Spleen (tissue), 7 donors: ENCODE data around the gene KIFBP.

ENCODE experiments used
- POLR2A ChIP-seq, 3 donors: fragments of 450-650 bp; IDR thresholded peaks; one replicate each; pipeline ENCODE4 v1.5.1; 2017; ENCODE audit warnings: antibody characterized with exemption in 3 of 3, mild to moderate bottlenecking in 1 of 3
- POLR2AphosphoS5 ChIP-seq, 3 donors: sonication (generic); formaldehyde crosslinking; IDR thresholded peaks; one replicate each; pipeline ENCODE4 v1.5.1; 2017; ENCODE audit warnings: antibody characterized with exemption in 3 of 3
- TF ChIP-seq, protein P1 (sequence below), 11 experiments: fragments of 200-600 bp in 7 of 11; fragments of 450-650 bp in 4 of 11; sonication (generic) in 4 of 11; IDR thresholded peaks in 8 of 11; conservative IDR thresholded peaks in 3 of 11; 1 replicate in 7 of 11; 2 replicates in 4 of 11; pipeline versions ENCODE4 v1.4.0 to v1.8.0; 2016 to 2021; ENCODE audit warnings: antibody characterized with exemption in 11 of 11, inconsistent platforms in 4 of 11, mild to moderate bottlenecking in 1 of 11
- donor health status: DM: no; HTN: no; CAD: no; lungs with moderate emphysema.
- donor health status: DM: no; HTN: no; CAD: no.
- donor health status: DM: no; HTN: no; CAD: no.

DNA sequence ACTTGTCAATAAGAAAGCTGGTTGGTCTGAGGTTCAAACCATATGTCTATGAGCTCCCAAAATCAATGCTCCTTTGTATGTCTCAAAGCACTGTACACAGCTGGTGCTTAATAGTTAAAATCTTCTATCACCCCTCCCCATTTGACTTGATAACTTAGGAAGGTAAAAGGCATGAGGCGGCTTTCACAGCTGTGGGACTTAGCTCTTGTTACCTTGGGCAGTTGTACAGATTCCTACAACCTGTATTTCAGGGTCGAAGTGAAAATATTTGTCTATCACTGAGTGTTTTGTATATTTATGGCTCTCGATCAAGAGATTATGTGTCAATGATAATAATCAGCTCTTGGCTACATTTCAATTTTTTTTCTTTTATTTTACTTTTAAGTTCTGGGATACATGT lies 992 bp upstream of the KIFBP start:
- no peak for TF ChIP-seq POLR2A (IDR thresholded peaks at IDR 0.05)
- TF ChIP-seq, protein P1, sequence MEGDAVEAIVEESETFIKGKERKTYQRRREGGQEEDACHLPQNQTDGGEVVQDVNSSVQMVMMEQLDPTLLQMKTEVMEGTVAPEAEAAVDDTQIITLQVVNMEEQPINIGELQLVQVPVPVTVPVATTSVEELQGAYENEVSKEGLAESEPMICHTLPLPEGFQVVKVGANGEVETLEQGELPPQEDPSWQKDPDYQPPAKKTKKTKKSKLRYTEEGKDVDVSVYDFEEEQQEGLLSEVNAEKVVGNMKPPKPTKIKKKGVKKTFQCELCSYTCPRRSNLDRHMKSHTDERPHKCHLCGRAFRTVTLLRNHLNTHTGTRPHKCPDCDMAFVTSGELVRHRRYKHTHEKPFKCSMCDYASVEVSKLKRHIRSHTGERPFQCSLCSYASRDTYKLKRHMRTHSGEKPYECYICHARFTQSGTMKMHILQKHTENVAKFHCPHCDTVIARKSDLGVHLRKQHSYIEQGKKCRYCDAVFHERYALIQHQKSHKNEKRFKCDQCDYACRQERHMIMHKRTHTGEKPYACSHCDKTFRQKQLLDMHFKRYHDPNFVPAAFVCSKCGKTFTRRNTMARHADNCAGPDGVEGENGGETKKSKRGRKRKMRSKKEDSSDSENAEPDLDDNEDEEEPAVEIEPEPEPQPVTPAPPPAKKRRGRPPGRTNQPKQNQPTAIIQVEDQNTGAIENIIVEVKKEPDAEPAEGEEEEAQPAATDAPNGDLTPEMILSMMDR (IDR thresholded peaks at IDR 0.05 in 8 of 11, conservative IDR thresholded peaks at IDR 0.05 in 3 of 11): no peak
- no peak for TF ChIP-seq POLR2AphosphoS5 (IDR thresholded peaks at IDR 0.05)
